Inferior parietal cortex (tissue), 1 donor: ENCODE results near the gene PANK2.
"Not testable (repeated sequence)": the region's sequence is repeated elsewhere in the genome, so short reads cannot be mapped to it uniquely, and the experiment has no call there.

ENCODE experiments used
- DNase-seq: peaks from one replicate; pipeline ENCODE4 v3.0.0-alpha.2; 2016; ENCODE audit errors: extremely low spot score

The PANK2 gene

GRCh38 chr20:3888622-3889488 is at the start of gene PANK2:
PANK2 (plus strand) TSS chr20:3889387.
- DNase-seq, result peak; percentile 99

GRCh38 chr20:3840201-3840600 is 49.0 kb upstream of the PANK2 start:
- not testable (repeated sequence) for DNase-seq

GRCh38 chr20:3842348-3842930 is 46.7 kb upstream of the PANK2 start:
- no peak for DNase-seq

GRCh38 chr20:3843490-3843889 is 45.7 kb upstream of the PANK2 start:
- no peak for DNase-seq

GRCh38 chr20:3843990-3844619 is 45.1 kb upstream of the PANK2 start:
- not testable (repeated sequence) for DNase-seq

- peak; percentile 3 for DNase-seq
Measured at GRCh38 chr20:3846378-3846739, 42.8 kb upstream of the PANK2 start.

GRCh38 chr20:3846740-3847428 is 42.3 kb upstream of the PANK2 start, which contains the start of gene MAVS:
MAVS (plus strand) TSS chr20:3846834; CDS start chr20:3854625, 7,791 bp downstream.
- DNase-seq, result peak; percentile 85

GRCh38 chr20:3847429-3847940 is 41.7 kb upstream of the PANK2 start:
- peak; percentile 26 for DNase-seq

- no peak for DNase-seq
Measured at GRCh38 chr20:3848565-3848964, 40.6 kb upstream of the PANK2 start.

- no peak for DNase-seq
Measured at GRCh38 chr20:3854462-3854871, 34.7 kb upstream of the PANK2 start.

- DNase-seq, result no peak
Measured at GRCh38 chr20:3857405-3857804, 31.8 kb upstream of the PANK2 start.

GRCh38 chr20:3858689-3859088 is 30.5 kb upstream of the PANK2 start:
- no peak for DNase-seq

GRCh38 chr20:3861191-3861590 is 28.0 kb upstream of the PANK2 start:
- no peak for DNase-seq

- DNase-seq, result no peak
Measured at GRCh38 chr20:3862333-3862732, 26.9 kb upstream of the PANK2 start.

- DNase-seq, result no peak
Measured at GRCh38 chr20:3863317-3863716, 25.9 kb upstream of the PANK2 start.

- DNase-seq, result no peak
Measured at GRCh38 chr20:3864518-3864917, 24.7 kb upstream of the PANK2 start.

GRCh38 chr20:3865152-3865886 is 23.9 kb upstream of the PANK2 start:
- DNase-seq, result no peak

- no peak for DNase-seq
Measured at GRCh38 chr20:3865887-3866407, 23.2 kb upstream of the PANK2 start.

- no peak for DNase-seq
Measured at GRCh38 chr20:3866464-3866863, 22.7 kb upstream of the PANK2 start.

- DNase-seq, result no peak
Measured at GRCh38 chr20:3867802-3868201, 21.4 kb upstream of the PANK2 start.
